ENCODE data around the gene THSD7B.

GRCh38 chr2:137249463-137250130 is 484.3 kb downstream of the THSD7B start:
- TF ChIP-seq CTCF (conservative IDR thresholded peaks at IDR 0.05; ENCODE audit: low read depth, low read length): no peak
- no peak for TF ChIP-seq EZH2phosphoT487 (IDR thresholded peaks at IDR 0.05; ENCODE audit: borderline replicate concordance, low read length)

Data from PC-3 (cell line).